ENCODE measurements around the gene TGM3.

- TF ChIP-seq, protein P1, sequence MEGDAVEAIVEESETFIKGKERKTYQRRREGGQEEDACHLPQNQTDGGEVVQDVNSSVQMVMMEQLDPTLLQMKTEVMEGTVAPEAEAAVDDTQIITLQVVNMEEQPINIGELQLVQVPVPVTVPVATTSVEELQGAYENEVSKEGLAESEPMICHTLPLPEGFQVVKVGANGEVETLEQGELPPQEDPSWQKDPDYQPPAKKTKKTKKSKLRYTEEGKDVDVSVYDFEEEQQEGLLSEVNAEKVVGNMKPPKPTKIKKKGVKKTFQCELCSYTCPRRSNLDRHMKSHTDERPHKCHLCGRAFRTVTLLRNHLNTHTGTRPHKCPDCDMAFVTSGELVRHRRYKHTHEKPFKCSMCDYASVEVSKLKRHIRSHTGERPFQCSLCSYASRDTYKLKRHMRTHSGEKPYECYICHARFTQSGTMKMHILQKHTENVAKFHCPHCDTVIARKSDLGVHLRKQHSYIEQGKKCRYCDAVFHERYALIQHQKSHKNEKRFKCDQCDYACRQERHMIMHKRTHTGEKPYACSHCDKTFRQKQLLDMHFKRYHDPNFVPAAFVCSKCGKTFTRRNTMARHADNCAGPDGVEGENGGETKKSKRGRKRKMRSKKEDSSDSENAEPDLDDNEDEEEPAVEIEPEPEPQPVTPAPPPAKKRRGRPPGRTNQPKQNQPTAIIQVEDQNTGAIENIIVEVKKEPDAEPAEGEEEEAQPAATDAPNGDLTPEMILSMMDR (IDR thresholded peaks at IDR 0.05 in 2 of 3, conservative IDR thresholded peaks at IDR 0.05 in 1 of 3; ENCODE audit: control insufficient read depth in 2 of 3, extremely low read depth in 1 of 3, insufficient read depth in 1 of 3, low read depth in 3 of 3, low read length in 3 of 3), result no peak
- no peak for TF ChIP-seq SP1 (IDR thresholded peaks at IDR 0.05; ENCODE audit: low read depth, low read length)
- TF ChIP-seq FOXK2 (IDR thresholded peaks at IDR 0.05), result no peak
- TF ChIP-seq SMAD1 (IDR thresholded peaks at IDR 0.05; ENCODE audit: low read depth, partially characterized antibody), result no peak
- TF ChIP-seq POLR2A (IDR thresholded peaks at IDR 0.05; ENCODE audit: low read depth, low read length), result no peak
- no peak for TF ChIP-seq GABPA (IDR thresholded peaks at IDR 0.05; ENCODE audit: low read depth)
- no peak for TF ChIP-seq EGR1 (IDR thresholded peaks at IDR 0.05; ENCODE audit: borderline replicate concordance in 1 of 2, low read depth in 2 of 2, low read length in 2 of 2)
- TF ChIP-seq EP300 (IDR thresholded peaks at IDR 0.05; ENCODE audit: borderline replicate concordance in 1 of 2, control insufficient read depth in 1 of 2, low read depth in 2 of 2, low read length in 2 of 2), result no peak
Measured at GRCh38 chr20:2273634-2274302, 22.0 kb upstream of the TGM3 start.

All from GM12878 (cell line).